Activated gamma-delta T cell (primary cell): Measurements from ENCODE around the gene APIP.
"Not testable (repeated sequence)": the region's sequence is repeated elsewhere in the genome, so short reads cannot be mapped to it uniquely, and the experiment has no call there.

Experiments used
- DNase-seq: peaks from one replicate; lab custom pipeline; 2025; lab: John Stamatoyannopoulos, UW

APIP gene

GRCh38 chr11:34926101-34926830 is 10.1 kb upstream of the APIP start:
- no peak for DNase-seq

- DNase-seq: no peak
These were observed 8.5 kb upstream of the APIP start for GRCh38 chr11:34924714-34925113.

DNA sequence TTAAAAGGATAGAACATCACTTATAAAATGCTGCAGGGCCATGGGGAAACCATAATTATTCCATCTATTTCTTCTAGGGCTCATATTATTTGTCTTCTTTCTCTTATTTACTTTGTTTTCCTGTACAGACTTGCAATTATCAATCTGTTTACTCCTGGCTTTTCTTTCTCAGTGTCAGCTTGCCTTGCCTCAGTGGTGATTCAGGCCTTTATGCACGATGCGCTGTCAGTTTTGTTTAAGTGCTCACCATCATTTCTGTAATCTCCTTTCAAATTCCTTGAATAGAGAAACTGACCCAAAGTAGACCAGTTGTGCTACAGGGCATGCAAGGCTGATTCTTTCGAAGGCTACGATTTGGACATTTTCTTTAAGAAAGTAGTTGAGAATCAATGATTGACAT is 5.0 kb upstream of the APIP start:
- no peak for DNase-seq

- no peak for DNase-seq
These were observed 928 bp upstream of the APIP start for GRCh38 chr11:34916843-34917770.

GRCh38 chr11:34915136-34916014 is 804 bp downstream of the APIP start:
- no peak for DNase-seq

- not testable (repeated sequence) for DNase-seq
These were observed 2.6 kb downstream of the APIP start for GRCh38 chr11:34913556-34913955.

GRCh38 chr11:34911676-34912075 is 4.5 kb downstream of the APIP start:
- DNase-seq: no peak

- DNase-seq: no peak
These were observed 5.4 kb downstream of the APIP start for GRCh38 chr11:34910817-34911216.

DNA sequence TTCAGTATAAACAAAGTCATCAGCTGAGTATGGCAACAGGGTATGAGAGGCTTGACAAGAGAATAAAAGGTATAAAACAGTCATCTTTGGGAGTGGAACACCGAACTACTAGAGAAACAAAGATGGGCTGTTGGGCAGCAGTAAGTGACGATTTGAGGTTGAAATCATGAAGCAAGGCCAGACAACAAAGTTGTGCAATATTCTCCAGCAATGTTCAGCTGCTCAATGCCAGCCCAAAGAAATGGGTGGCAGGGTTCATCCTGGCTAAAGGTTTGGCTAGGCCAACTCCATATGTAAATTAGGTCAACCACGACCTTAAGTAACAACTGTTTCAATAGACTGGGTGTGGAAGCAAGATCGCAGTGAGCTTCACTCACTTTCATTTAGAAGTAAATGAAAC is 6.2 kb downstream of the APIP start:
- DNase-seq: no peak

DNA sequence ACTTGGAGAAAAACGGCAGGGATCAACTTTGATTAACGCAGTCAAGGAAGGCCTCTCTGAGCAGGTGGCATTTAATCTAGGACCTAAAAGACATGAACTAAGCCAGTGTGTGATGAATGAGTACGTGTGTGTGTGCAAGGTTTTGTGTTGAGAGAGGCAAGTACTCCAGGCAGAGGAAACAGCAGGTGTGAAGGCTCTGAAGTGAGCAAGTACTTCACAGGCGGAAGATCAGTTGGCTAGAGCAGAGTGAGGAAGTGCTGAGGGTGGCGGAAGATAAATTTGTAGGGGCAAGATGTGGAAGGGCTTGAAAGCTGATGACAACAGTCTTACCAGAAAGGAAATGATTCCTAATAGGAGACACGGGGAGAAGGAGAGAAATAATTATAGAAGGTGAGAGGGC is 6.8 kb downstream of the APIP start:
- no peak for DNase-seq

GRCh38 chr11:34907934-34908593 is 8.1 kb downstream of the APIP start:
- no peak for DNase-seq

- DNase-seq: no peak
These were observed 10.5 kb downstream of the APIP start for GRCh38 chr11:34905666-34906065.

DNA sequence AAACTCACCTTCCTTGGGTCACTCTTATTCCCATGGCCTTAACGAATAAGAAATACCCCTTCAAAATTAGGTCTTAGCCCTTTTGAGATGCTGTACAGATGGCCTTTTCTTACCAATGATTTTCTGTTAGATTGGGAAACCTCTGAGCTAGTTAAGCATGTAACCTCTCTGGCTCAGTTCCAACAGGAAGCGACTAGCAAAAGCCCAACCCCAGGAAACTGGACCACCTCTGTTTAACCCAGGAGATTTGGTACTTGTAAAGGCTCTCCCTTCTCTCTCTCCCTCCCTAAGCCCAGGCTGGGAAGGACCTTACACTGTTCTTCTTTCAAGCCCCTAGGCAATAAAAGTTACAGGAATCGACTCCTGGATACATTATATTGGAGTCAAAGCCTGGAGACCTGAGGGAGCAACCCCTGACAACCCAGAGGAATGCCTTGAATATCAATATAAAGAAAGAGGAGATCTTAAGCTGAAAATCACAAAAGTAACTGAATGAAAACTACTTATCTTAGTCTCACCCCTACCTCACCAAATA is 11.7 kb downstream of the APIP start:
- DNase-seq: no peak

DNA sequence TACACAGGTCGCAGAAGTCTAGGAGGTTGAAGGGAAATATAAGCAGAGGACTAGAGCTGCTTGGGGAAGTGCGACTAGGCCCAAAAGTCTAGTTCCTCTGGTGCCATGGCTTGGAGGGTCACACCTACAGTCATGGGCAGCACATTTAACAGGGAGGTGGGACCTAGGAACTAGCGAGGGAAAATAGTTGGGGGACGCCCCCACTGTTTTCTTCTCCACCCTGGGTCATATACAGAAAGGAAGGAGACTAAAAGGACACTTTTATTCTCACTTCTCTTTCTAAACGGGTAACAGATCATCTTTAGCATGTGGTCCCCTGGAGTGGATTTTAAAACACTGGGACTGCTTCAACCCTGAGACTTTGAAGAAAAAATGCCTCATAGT is 16.6 kb downstream of the APIP start:
- no peak for DNase-seq

DNA sequence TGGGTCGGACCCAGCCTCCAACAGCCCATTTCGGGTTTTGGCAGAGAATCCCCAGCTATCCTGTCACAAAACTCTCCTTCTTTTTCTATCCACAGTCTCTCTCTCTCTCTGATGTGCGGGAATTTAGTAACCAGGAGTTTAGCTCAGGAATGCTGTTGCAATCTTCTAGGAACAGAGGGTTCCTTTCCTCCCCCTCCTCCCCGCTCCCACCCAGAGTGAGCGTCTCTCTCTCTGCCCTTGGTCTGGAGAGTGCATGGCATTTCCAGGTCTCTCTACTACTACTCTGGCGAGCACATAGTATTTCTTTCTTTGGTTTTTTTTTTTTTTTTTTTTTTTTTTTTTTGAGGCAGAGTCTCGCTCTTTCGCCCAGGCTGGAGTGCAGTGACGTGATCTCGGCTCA is 17.7 kb downstream of the APIP start:
- DNase-seq: no peak

DNA sequence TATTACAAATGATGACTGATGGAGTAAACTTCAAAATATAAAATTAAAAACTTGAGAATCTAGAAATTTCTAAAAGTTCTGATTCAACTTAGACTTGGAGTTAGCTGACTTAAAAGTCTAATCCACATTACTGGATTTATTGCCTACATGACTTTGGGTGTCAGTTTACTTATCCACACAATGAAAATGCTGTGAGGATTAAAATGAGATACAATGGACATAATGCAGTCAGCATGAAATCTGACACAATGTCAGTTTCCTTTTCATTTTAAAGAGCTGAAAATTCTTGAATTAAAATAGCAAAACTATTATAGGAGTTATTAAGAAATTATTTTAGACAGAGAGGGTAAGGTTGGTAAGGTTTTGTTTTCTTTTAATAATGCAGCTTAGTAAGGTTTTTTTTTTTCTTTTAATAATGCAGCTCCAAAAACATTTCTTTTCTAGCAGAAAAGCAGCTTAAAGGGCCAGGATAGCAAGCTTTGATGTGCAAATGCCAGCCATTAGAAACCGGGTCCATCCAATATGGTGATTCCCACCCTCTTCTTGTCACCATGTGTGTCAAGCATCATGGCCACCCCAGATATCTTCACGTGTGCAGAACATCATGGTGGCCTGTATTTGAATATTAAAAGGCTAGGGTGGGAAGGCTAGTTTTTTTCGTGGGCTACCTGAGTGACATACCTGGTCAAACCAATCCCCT is 18.9 kb downstream of the APIP start:
- no peak for DNase-seq

- DNase-seq: not testable (repeated sequence)
These were observed 20.0 kb downstream of the APIP start for GRCh38 chr11:34896191-34896590.

- DNase-seq: no peak
These were observed 22.8 kb downstream of the APIP start for GRCh38 chr11:34893416-34893815.

DNA sequence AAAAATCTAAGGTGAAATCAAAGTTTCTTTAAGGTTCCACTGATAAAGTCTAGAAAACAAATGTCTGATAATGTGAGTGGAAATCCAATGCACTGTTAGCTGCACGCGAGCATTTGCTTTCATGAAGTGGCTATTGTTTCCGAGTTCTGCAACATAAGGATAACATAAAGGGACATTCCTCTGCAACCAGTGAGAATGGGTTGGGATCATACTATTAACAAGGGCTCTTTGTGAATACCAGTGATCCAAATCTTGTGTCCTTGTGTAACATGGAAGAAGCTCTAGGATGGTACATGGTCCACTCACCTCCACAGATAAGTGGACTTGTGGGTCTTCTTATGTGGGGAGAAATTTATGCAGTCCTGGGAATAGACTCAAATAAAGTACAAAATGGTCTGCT is 24.6 kb downstream of the APIP start:
- no peak for DNase-seq

DNA sequence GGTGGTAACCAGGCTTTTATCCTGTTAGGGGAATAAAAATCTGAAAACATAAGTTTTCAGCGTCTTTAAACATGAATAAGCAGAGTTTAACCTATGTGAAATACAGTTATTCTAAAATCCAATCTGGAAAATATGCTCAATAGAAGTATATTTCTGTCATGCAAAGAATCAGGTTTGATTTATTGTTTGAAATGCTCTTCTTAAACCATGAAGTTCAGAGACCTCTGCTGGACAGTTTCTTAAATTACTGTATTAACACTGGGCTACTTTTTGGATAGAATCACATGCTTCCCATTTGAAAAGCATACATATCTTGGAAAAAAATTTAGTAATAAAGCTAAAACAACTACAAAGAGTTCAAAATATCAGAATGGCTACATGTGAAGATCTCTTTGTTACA is 25.4 kb downstream of the APIP start:
- DNase-seq: no peak

GRCh38 chr11:34890089-34890488 is 26.1 kb downstream of the APIP start:
- no peak for DNase-seq
